Bone marrow (tissue), 2 donors: ENCODE measurements around the gene GSTA2.
"Not testable (repeated sequence)": the region's sequence is repeated elsewhere in the genome, so short reads cannot be mapped to it uniquely, and the experiment has no call there.

Experiments used
- DNase-seq, 2 donors: peaks; one replicate each; lab custom pipeline; 2025; lab: John Stamatoyannopoulos, UW

GSTA2 gene

DNA sequence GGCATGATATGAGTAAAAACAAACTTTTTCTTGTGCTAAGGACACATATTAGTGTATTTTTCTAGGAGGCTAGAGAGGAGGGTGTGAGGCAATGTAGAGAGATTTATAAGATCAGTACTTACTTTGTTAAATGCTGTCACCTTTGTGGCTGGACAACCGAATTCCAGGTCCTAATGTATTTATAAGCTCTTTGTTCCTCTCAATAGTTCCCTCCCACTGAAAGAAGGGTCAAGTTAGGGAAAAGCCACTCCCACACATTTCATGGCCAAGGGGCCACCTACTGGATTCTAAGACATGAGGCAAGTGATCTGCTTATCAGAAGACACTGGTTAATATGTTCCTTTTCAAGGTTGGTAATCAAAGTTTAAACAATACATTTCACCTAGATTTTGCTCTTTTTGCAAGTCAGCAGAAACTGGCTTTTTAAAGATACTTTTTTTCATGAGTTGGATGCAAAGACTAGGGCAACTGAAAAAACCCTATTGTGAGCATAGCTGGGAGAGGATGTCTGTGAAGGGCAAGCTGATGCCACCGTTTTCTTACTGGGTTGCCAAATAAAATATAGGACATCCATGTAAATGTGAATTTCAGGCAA, at the start of gene GSTA2:
Gene GSTA2, minus strand, starts transcription at position 154 of the 595 bp plus-strand sequence. CDS start 5,528 bp downstream, outside the sequence.
- DNase-seq: not testable (repeated sequence)

DNA sequence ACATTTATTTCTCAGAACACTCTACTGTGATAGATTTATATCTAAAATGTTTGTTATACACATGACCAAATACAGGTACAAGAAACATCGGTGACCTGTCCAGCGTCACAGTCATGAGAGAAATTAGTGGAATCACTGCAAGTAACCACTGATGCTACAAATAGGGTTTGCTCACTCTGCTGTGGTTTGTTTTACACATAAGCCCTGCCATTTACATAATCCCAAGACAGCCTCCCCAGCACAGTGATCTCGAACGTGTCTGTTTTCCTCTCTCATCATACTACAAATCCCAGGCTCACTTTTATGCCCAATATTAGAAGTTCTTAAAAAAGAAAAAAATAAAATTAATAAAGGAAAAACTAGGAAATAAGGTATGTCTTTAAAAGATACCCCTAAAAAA, 46.5 kb upstream of the GSTA2 start:
- not testable (repeated sequence) for DNase-seq

DNA sequence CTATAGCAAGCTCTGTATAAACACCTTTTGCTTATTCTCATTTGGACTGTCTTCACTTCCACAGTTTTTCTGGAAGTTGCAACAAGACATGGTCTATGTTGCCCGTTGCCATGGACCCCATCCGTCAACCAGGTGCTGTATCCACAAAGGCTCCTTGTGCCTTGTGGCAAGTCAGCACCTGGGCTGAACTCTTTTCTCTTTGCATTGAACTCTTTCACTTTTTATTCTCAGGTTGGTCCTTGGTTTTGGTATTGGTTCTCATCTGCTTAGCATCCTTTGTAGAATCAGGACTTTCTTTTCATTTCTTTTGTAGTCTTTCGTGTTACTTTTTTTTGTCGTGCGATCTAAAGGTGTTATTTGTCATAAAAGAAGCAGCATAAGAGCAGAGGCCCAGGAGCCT, 45.4 kb upstream of the GSTA2 start:
- DNase-seq: no peak

DNA sequence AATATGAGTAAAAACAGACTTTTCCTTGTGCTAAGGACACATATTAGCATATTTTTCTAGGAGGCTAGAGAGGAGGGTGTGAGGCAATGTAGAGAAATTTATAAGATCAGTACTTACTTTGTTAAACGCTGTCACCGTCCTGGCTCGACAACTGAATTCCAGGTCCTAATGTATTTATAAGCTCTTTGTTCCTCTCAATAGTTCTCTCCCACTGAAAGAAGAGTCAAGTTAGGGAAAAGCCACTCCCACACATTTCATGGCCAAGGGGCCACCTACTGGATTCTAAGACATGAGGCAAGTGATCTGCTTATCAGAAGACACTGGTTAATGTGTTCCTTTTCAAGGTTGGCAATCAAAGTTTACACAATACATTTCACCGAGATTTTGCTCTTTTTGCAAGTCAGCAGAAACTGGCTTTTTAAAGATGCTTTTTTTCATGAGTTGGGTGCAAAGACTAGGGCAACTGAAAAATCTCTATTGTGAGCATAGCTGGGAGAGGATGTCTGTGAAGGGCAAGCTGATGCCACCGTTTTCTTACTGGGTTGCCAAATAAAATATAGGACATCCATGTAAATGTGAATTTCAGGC, 40.5 kb upstream of the GSTA2 start, which contains the start of gene GSTA1:
Gene GSTA1, minus strand, starts transcription at position 149 of the 588 bp plus-strand sequence. CDS start 4,549 bp downstream, outside the sequence.
- not testable (repeated sequence) for DNase-seq

DNA sequence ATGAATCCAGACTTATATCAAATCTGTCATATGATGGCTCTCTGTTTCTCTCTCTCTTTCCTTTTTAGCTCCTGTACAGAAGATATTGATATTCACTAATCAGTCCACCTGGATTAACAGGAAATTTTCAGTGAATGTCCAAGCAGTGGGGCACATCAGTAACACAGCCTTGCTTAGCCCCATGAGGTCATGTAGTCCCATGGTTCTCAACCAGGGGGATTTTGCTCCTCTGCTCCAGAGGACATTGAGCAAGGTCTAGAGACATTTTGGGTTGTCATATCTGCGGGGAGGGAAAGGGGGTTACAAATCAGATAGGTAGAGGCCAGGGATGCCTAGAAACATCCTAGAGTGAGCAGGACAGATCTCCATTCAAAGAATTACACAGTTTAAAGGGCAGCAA, 39.5 kb upstream of the GSTA2 start:
- DNase-seq: no peak

DNA sequence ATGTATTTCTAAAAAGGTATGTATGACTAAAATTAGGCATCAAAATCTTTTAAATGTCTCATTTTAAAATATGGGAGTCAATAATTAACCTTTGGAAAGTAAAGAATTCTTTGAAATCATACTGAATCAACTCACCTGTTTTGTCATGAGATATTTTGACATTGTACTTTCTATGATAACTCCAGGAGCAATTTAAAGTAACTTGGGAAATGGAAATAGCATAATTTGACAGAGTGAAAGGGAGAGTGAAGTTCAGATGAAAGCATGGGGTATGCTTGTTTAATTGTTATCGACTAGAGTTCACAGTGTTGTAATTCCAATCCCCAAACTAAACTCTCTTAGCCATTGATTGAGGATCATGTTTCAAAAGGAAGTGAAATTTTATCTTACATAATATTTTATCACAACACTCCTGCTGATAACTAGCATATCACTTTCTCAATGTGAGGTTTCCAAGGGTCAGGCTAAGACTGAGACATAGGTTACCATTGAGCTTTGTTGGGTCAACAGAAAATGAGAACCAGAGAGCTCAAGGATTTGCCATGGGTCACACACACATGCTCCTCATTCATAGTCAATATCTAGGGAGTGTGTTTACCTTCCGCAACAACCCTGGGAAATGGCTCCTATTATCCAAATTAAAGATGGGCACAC, 38.0 kb upstream of the GSTA2 start:
- no peak for DNase-seq

DNA sequence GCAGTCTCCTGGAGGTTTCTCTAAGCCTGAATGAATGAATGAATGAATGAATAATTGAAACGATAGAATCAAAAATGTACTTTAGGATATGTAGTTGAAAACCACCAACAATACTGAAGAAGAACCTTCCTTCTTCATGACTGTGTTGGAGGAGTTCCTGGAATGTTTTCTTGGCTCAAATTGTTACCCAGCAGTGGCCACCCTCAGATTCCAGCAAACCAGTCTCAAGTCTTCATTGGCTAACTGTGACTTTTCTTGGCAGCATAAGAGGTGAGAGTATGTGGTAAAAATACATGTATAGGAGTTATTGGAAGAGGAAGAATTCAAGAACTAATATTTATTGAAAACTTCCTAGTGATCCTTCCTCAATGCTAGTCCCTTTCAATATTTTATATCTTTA, 36.0 kb upstream of the GSTA2 start:
- not testable (repeated sequence) for DNase-seq

DNA sequence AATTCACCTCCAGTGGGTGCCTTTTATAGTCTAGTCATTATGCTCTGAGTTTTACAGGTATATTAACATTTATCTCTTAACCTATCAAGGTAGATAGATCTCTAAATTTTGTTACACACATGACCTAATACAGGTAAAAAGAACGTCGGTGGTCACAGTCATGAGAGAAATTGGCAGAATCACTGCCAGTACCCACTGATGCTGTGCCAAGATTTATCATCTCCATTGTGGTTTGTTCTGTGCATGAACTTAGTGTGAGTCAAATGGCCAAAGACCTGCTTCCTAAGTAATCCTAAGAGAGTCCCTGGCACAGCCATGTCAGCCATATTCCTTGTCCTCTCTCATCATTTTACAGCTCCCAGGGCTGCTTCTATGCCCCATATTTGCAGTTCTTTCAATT, 31.1 kb upstream of the GSTA2 start:
- not testable (repeated sequence) for DNase-seq

DNA sequence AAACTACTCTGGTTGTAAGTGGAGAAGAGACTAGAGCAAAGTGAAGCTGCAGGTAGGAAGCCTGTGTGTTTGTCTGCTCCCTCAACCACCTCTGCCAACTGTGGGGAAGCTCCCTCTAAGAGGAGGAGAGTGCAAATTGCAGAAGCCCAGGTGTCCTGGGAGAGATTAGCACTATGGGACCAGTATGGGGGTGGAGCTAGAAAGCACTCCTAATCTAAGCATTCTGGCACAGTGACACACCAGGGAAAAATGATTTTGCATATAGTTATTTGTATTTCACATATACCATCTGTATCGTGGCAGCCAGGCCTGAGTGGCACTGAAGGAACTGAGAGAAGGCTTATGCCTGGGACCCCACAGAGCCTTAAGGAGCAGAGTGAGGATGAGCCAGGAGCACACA, 27.6 kb upstream of the GSTA2 start:
- no peak for DNase-seq

DNA sequence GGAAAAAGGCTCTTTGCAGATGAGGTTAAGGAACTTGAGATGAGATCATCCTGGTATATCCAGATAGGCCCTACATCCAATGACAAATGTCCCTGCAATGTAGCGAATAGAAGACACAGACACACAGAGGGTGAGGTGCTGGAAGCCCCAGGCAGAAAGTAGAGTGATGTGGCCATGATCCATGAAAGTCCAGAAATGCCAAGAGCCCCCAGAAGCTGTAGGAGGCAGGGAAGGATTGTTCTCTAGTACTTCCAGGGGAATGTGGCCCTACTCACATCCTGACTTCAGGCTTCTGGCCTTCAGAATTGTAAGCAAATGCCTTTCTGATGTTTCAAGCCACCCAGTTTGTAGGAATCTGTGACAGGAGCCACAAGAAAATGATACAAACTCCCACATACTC, 26.4 kb upstream of the GSTA2 start:
- DNase-seq: not testable (repeated sequence)

DNA sequence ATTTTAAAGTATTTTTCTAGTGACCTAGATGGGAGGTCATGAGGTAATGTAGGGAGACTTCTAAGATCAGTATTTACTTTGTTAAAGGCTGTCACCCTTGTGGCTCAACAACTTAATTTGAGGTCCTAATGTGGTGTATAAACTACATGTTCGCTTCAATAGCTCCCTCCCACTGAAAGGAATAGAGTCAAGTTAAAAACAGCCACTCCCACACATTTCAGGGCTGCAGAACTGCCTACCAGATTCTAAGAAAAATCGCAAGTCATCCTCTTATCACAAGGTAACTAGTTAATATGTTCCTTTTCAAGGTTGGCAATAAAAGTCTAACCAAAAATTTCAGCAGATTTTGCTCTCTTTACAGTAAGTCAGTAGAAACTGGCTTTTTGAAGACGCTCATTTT, 25.2 kb upstream of the GSTA2 start:
- DNase-seq: no peak

DNA sequence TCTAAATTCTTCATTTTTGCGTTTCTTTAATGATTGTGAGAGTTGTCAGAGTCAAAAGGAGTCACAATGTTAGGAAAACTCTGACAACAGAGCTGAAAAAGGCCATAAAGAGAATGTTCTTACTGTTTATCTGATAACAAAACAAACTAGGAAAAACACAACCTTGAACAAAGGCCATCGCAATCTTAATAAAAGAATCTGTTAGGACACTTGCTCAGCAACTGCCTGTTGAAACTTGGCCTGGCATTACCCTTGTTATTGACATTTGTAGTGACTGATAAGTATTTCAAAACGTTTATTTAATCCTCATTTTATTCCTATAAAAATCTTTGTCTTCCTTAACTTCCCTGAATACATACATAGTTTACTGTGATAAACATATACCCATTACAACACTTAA, 24.6 kb upstream of the GSTA2 start:
- DNase-seq: no peak

DNA sequence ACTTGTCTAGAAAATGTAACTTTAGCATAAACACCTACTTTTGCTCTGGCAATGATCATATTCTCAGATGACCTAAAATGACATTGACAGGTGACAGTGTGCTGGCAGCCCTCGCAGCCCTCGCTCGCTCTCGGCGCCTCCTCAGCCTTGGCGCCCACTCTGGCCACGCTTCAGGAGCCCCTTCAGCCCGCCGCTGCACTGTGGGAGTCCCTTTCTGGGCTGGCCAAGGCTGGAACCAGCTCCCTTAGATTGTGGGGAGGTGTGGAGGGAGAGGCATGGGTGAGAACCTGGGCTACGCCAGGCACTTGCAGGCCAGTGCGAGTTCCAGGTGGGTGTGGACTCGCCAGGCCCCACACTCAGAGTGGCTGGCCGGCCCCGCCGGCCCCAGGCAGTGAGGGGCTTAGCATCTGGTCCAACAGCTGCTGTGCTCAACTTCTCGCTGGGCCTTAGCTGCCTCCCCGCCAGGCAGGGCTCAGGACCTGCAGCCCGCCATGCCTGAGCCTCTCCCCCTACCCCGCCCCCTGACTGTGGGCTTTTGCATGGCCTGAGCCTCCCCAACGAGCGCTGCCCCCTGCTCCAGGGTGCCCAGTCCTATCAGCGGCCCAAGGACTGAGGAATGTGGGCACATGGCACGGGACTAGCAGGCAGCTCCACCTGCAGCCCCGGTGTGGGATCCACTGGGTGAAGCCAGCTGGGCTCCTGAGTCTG, 23.1 kb upstream of the GSTA2 start:
- no peak for DNase-seq

DNA sequence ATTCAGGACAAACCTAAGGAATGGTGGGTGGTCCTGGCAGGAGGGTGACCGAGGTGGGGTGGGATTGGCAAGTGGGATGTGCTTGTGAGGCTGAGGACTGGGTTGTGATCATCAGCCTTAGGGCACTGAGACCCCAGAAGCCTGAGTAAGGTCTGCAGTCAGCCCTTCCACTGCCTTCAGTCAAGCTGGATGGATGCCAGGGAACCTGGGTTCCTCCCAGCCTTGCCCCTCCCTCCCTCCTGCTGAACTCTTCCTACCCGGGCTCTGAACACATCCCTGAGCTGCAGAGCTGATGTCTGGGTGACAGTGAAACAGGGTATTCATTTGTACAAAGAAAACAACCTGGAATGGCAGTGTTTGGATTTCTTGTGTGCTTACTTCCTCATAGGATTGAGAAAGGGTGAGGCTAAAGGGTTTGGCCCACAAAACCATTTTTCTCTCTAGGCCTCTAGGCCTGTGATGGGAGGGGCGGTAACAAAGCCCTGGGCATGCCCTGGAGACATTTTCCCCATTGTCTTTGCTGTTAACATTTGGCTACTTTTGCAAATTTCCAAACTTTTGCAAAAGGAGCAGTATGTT, 19.5 kb upstream of the GSTA2 start:
- DNase-seq: not testable (repeated sequence)

DNA sequence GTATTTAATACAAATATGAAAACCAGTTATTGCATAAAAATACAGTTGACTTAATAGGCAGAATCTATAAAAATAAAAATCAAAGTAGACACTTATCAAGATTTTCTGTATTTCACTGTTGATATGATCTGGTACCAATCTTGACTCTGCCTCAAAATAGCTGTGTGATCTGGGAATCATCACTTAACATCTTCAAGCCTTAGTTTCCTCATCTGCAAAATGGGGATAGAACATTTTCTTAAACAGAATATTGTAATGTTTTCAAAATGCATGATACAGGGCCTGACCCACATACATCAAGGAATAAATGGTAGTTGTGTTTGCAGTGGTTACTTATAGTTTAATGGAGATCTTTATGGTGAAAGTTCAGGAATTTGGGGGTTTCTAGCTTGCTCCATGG, 18.9 kb upstream of the GSTA2 start:
- not testable (repeated sequence) for DNase-seq

DNA sequence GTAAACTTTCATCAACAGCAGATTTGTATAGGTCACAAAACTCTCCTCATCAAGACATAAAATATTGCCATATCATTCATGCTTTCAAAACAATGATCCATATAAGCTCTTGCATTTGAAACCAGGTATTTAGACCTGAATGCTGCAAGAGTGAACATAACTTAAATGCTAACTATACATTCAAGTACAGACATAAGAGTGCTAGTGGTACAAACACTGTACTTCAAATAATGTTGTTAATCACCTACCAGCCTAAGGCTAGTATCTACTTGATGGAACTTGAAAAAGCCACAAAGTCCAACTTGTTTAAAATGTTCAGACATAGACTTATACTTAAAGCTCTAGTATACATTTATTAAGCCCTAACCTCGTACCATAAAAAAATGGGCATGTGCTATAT, 16.0 kb upstream of the GSTA2 start:
- no peak for DNase-seq

DNA sequence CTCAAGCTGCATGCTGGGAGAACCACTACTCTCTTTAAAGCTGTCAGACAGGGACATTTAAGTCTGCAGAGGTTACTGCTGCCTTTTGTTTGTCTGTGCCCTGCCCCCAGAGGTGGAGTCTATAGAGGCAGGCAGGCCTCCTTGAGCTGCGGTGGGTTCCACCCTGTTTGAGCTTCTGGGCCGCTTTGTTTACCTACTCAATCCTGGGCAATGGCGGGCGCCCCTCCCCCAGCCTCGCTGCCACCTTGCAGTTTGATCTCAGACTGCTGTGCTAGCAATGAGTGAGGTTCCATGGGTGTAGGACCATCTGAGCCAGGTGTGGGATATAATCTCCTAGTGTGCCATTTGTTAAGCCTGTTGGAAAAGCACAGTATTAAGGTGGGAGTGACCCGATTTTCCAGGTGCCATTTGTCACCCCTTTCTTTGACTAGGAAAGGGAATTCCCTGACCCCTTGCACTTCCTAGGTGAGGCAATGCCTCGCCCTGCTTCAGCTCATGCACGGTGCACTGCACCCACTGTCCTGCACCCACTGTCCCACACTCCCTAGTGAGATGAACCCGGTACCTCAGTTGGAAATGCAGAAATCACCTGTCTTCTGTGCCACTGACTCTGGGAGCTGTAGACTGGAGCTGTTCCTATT, 13.6 kb upstream of the GSTA2 start:
- DNase-seq: not testable (repeated sequence)

DNA sequence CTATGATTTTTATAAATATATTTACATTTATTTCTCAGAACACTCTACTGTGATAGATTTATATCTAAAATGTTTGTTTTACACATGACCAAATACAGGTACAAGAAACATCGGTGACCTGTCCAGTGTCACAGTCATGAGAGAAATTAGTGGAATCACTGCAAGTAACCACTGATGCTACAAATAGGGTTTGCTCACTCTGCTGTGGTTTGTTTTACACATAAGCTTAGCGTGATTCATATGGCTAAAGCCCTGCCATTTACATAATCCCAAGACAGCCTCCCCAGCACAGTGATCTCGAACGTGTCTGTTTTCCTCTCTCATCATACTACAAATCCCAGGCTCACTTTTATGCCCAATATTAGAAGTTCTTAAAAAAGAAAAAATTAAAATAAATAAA, 6.1 kb upstream of the GSTA2 start:
- DNase-seq: not testable (repeated sequence)

DNA sequence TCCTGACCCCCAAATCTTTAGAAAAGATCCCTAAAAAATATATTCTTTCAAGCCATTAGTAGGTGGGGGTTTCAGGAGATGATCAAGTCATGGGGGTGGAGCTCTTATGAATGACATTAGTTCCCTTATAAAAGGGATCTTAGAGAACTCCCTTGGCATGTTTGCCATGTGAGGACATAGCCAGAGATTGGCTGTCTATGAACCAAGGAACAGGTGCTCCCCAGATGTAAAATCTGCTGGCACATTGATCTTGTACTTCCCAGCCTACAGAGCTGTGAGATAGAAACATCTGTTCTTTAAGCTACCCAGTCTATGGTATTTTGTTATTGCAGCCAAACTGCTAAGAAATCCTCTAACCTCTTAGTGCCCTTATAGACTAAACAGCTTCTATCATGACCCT, 4.4 kb upstream of the GSTA2 start:
- DNase-seq: not testable (repeated sequence)

DNA sequence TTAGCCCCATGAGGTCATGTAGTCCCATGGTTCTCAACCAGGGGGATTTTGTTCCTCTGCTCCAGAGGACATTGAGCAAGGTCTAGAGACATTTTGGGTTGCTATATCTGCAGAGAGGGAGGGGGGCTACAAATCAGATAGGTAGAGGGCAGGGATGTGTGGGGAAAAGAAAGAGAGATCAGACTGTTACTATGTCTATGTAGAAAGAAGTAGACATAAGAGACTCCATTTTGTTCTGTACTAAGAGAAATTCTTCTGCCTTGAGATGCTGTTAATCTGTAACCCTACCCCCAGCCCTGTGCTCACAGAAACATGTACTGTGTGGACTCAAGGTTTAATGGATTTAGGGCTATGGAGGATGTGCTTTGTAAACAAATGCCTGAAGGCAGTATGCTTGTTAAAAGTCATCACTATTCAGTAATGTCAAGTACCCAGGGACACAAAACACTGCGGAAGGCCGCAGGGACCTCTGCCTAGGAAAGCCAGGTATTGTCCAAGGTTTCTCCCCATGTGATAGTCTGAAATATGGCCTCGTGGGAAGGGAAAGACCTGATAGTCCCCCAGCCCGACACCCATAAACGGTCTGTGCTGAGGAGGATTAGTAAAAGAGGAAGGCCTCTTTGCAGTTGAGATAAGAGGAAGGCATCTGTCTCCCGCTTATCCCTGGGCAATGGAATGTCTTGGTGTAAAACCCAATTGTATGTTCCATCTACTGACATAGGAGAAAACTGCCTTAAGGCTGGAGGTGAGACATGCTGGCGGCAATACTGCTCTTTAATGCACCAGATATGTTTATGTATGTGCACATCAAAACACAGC, 1.4 kb downstream of the GSTA2 start:
- DNase-seq: not testable (repeated sequence)
